Endothelial cell (in vitro differentiated cells): Measurements from ENCODE around the gene WDR47. TPM values are rescaled to one million over a fixed set of nuclear protein-coding genes. Genes with fewer than 3 reads are reported as not detected.
A peak's percentile ranks its signal among the peaks of the same experiment; 100 is the strongest.
"Not testable (repeated sequence)": the region's sequence is repeated elsewhere in the genome, so short reads cannot be mapped to it uniquely, and the experiment has no call there.

Experiments
- DNase-seq: peaks from one replicate; pipeline ENCODE4 v3.0.0; 2021; ENCODE audit warnings: low spot score
- H3K27ac Mint-ChIP-seq: one replicate; pipeline ENCODE4 v1.8.0; 2021; ENCODE audit warnings: mixed read lengths, inconsistent platforms; ENCODE audit not compliant: unreplicated experiment
- H3K27me3 Mint-ChIP-seq: one replicate; pipeline ENCODE4 v1.8.0; 2021; ENCODE audit warnings: mild to moderate bottlenecking, moderate library complexity, mixed read lengths, inconsistent platforms; ENCODE audit not compliant: unreplicated experiment
- H3K36me3 Mint-ChIP-seq: one replicate; pipeline ENCODE4 v1.8.0; 2021; ENCODE audit warnings: mild to moderate bottlenecking, low read depth, mixed read lengths, inconsistent platforms; ENCODE audit not compliant: unreplicated experiment
- H3K4me1 Mint-ChIP-seq: one replicate; pipeline ENCODE4 v1.8.0; 2021; ENCODE audit warnings: mild to moderate bottlenecking, mixed read lengths, inconsistent platforms; ENCODE audit not compliant: unreplicated experiment
- H3K4me3 Mint-ChIP-seq: one replicate; pipeline ENCODE4 v1.8.0; 2021; ENCODE audit warnings: mild to moderate bottlenecking, mixed read lengths, inconsistent platforms; ENCODE audit not compliant: unreplicated experiment
- H3K9me3 Mint-ChIP-seq: one replicate; pipeline ENCODE4 v1.8.0; 2021; ENCODE audit warnings: mixed read lengths, inconsistent platforms; ENCODE audit not compliant: unreplicated experiment
- total RNA-seq: library from RNA; stranded (reverse); fragmentation: NEBNext Ultra II Directional; extraction: Animal tissue kit (Norgen Biotek cat#: 25700); gene quantifications from one replicate; pipeline ENCODE4 v1.2.1, GENCODE V29; 2021; ENCODE audit not compliant: unreplicated experiment
- TF ChIP-seq, protein P1 (sequence below): fragments of 200-600 bp; sonication (generic); IDR thresholded peaks from one replicate; pipeline ENCODE4 v1.5.0; 2021; ENCODE audit warnings: antibody characterized with exemption; ENCODE audit not compliant: unreplicated experiment

WDR47 gene
- total RNA-seq, 1 donor from 2014 or later: 19.4 TPM

DNA sequence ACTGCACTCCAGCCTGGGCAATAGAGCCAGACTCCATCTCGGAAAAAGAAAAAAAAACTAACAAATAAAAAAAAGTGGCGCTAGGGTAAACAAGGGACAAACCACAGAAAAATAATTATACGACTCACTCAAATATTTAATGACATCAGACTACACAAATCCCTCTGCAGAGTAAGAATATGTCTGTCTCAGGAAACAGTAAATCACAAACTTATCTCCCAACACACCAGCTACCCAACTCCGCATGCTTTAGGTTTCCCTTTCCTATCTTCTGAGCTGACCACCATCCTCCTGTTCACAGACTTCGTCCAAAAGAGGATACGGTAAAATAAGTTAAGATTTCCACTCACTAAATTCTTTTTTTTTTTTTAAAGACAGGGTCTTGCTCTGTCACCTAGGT lies 16.2 kb downstream of the WDR47 start:
- no peak overlapping the region for H3K27ac Mint-ChIP-seq
- H3K27me3 Mint-ChIP-seq: no peaks in the 10 kb centered on the region
- TF ChIP-seq, protein P1, sequence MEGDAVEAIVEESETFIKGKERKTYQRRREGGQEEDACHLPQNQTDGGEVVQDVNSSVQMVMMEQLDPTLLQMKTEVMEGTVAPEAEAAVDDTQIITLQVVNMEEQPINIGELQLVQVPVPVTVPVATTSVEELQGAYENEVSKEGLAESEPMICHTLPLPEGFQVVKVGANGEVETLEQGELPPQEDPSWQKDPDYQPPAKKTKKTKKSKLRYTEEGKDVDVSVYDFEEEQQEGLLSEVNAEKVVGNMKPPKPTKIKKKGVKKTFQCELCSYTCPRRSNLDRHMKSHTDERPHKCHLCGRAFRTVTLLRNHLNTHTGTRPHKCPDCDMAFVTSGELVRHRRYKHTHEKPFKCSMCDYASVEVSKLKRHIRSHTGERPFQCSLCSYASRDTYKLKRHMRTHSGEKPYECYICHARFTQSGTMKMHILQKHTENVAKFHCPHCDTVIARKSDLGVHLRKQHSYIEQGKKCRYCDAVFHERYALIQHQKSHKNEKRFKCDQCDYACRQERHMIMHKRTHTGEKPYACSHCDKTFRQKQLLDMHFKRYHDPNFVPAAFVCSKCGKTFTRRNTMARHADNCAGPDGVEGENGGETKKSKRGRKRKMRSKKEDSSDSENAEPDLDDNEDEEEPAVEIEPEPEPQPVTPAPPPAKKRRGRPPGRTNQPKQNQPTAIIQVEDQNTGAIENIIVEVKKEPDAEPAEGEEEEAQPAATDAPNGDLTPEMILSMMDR: no peak
- DNase-seq: no peak
- H3K4me1 Mint-ChIP-seq: no peaks in the 10 kb centered on the region
- peaks cover 9% of the 10 kb centered on the region for H3K36me3 Mint-ChIP-seq
- H3K4me3 Mint-ChIP-seq: no peak overlapping the region
- H3K9me3 Mint-ChIP-seq: no peaks in the 10 kb centered on the region

DNA sequence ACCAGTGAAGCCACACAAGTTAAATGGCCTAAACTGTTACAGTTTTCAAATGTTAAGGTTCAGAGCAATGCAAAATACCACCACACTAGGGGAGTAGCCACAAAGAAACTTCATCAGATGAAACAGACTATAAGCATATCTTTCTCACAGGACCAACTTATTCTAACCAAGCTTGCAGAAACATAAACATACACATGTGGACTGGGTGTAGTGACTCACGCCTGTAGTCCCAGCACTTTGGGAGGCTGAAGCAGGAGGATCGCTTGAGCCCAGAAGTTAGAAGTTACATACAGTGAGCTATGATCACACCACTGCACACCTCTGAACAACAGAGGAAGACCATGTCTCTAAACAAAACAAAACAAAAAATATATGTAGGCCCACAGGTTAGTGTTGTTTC lies 17.3 kb downstream of the WDR47 start:
- peak overlapping the region; percentile 34 for H3K4me3 Mint-ChIP-seq
- no peaks in the 10 kb centered on the region for H3K9me3 Mint-ChIP-seq
- no peak for DNase-seq
- no peaks in the 10 kb centered on the region for H3K4me1 Mint-ChIP-seq
- TF ChIP-seq, protein P1: no peak
- peaks cover 10% of the 10 kb centered on the region for H3K36me3 Mint-ChIP-seq
- H3K27me3 Mint-ChIP-seq: no peaks in the 10 kb centered on the region
- peak overlapping the region; percentile 42 for H3K27ac Mint-ChIP-seq

DNA sequence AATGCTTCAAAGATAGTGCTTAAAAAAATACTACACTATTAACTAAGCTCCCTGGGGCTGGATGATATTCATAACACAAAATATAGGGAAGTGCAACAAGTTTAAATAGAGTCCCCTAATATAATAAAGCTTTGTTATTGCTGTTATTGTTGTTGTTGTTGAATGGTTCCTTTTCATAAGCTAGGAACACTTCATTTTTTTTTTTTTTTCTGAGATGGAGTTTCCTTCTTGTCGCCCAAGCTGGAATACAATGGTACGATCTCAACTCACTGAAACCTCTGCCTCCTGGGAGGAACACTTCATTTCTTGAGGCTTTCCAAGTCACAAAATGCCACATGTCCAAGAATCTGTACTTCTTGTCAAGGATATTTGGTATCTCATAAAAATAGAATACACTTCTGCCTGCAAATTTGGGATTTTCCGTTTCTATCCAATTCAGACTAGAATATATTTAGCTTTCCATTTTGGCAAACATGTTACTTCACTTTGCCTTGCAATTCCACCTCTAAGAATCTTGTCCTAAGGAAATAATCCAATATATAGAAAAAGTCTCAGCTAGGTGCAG lies 21.1 kb downstream of the WDR47 start:
- no peak for DNase-seq
- TF ChIP-seq, protein P1: no peak
- H3K4me1 Mint-ChIP-seq: no peaks in the 10 kb centered on the region
- H3K27ac Mint-ChIP-seq: no peak overlapping the region
- no peaks in the 10 kb centered on the region for H3K9me3 Mint-ChIP-seq
- peaks cover 31% of the 10 kb centered on the region for H3K36me3 Mint-ChIP-seq
- no peak overlapping the region for H3K4me3 Mint-ChIP-seq
- no peaks in the 10 kb centered on the region for H3K27me3 Mint-ChIP-seq

DNA sequence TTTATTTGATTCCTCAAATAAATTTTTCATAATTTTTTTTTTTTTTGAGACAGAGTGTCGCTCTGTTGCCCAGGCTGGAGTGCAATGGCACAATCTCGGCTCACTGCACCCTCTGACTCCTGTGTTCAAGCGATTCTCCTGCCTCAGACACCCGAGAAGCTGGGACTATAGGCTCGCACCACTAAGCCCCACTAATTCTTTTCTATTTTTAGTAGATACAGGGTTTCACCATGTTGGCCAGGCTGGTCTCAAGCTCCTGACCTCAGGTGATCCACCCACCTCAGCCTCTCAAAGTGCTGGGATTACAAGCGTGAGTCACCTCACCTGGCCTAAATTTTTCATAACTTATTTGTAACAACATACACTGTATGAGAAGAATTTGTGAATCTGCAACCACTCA lies 24.2 kb downstream of the WDR47 start:
- not testable (repeated sequence) for H3K4me3 Mint-ChIP-seq, DNase-seq
- H3K36me3 Mint-ChIP-seq: peaks cover 26% of the 10 kb centered on the region

DNA sequence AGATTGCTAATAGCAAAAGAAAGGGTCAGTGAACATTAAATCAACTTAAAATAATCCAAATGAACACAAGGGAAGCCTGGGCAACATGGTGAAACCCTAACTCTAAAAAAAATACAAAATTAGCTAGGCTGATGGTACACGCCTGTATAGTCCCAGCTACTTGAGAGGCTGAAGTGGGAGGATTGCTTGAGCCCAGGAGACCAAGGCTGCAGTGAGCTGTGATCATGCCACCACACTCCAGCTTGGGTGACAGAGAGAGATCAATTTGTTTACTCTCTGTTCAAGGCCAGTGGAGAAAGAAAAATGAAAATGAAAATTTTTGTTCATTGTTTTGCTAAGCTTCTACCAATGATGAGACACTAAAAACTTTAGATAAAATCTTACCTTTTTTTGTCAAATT lies 24.8 kb downstream of the WDR47 start:
- Mint-ChIP-seq H3K27me3 (no peaks in the 10 kb centered on the region), H3K9me3 (no peaks in the 10 kb centered on the region), H3K27ac (no peak overlapping the region), H3K4me3 (no peak overlapping the region), H3K36me3 (peaks cover 22% of the 10 kb centered on the region), H3K4me1 (no peaks in the 10 kb centered on the region)
- no peak for DNase-seq
- TF ChIP-seq, protein P1: no peak

More for the DNA sequence above, 24.2 kb downstream of the WDR47 start:
- not testable (repeated sequence) for H3K4me1 Mint-ChIP-seq, H3K9me3 Mint-ChIP-seq, H3K27ac Mint-ChIP-seq, H3K27me3 Mint-ChIP-seq
